GM12892 (cell line): Measurements from ENCODE around the gene RELN.

Experiments used
- POLR2AphosphoS5 ChIP-seq: IDR thresholded peaks from 2 replicates; pipeline ENCODE4 v1.6.1; 2011; ENCODE audit warnings: low read depth, low read length, control low read depth
- TAF1 ChIP-seq: IDR thresholded peaks from 2 replicates; pipeline ENCODE4 v1.6.1; 2011; ENCODE audit warnings: low read depth, mild to moderate bottlenecking, control low read depth, low read length, borderline replicate concordance

GRCh38 chr7:103832438-103832837 lies 157.0 kb downstream of the RELN start:
- TF ChIP-seq TAF1 (no peak), POLR2AphosphoS5 (no peak)
